ENCODE results near the gene PLEKHH2.

- no peak for TF ChIP-seq CTCF (IDR thresholded peaks at IDR 0.05)
- no peak for TF ChIP-seq POLR2A (IDR thresholded peaks at IDR 0.05)
Observed at GRCh38 chr2:43610361-43610760, 26.7 kb upstream of the PLEKHH2 start.

Measured in breast epithelium (tissue), 3 donors.